ENCODE results near the gene TRIML1.

DNA sequence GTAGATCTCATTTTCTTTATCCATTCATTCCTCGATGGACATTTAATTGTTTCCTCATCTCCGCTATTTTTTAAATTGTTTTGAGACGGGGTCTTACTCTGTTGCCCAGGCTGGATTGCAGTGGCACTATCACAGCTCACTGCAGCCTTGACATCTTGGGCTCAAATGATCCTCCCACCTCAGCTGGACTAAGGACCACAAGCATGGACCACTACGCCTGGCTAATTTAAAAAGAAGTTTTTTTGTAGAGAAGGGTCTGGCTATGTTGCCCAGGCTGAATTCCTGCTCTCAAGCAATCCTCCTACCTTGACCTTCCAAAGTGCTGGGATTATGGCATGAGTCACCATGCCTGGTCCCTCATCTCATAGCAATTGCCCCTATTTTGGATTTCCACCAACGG is 7.0 kb upstream of the TRIML1 start:
- TF ChIP-seq POLR2A (IDR thresholded peaks at IDR 0.05; ENCODE audit: low read depth, low read length), result no peak
- no peak for TF ChIP-seq POLR2AphosphoS5 (IDR thresholded peaks at IDR 0.05; ENCODE audit: low read depth, low read length)

Data from GM12892 (cell line).